ENCODE results near the gene MFSD2B. TPM values are rescaled to one million over a fixed set of nuclear protein-coding genes. Genes with fewer than 3 reads are reported as not detected.
A peak's percentile ranks its signal among the peaks of the same experiment; 100 is the strongest.

MFSD2B gene
- total and polyA plus RNA-seq, 10 of the 15 experiments (the other 5 are each of a cell fraction or from before 2014, with no cell fraction given): 0.07 to 0.51 (median 0.16) TPM; not detected in 4

DNA sequence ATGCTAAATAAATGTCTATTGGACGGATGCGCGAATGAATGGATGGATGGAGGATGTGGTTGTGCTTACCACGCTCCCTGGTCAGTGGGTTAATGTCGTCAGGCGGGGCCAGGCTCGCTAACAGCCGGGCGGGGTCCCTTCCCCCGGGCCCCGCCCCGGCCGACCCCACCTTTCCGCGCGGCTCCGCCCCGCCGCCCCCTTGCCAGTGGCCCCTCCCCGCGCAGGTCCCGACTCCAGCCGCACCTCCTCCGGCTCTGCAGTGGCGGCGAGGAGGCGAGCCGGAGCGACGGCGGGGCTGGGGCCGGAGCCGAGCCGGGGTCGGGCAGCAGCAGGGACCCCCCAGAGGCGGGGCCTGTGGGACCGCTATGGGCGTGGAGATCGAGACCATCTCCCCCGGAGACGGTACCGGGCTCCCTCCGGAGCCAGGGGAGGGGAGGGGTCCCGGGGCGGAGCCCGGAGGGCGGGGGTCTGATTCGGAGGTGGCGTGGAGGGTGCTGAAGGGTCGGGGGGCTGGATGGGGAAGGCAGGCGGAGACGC is 39.7 kb downstream of the MFSD2B start, which contains the start of gene FKBP1B:
Gene FKBP1B (plus strand): TSS at position 257 of the 537 bp plus-strand sequence. CDS start 109 bp downstream, at position 366.
- CTCF ChIA-PET: interaction anchor here (0.6 to 3.7 kb wide), 5 partner anchors 10 to 255 kb away, joined by 3 to 26 read pairs (median 3); partner anchors contain the start of genes ATAD2B and TP53I3
- TF ChIP-seq RUNX3 (IDR thresholded peaks at IDR 0.05; ENCODE audit: low read length) (0 out of 2 replicates have a peak, but pooled peaks have one; percentile 39), POLR2A (IDR thresholded peaks at IDR 0.05; ENCODE audit: low read depth, low read length) (0 out of 2 replicates have a peak, but pooled peaks have one; percentile 49), TCF12 (IDR thresholded peaks at IDR 0.05; ENCODE audit: low read depth, low read length) (no peak), ZNF384 (IDR thresholded peaks at IDR 0.05; ENCODE audit: borderline replicate concordance, low read depth, low read length) (no peak), SUPT20H (IDR thresholded peaks at IDR 0.05; ENCODE audit: borderline replicate concordance, control insufficient read depth, low read depth, low read length) (no peak)
- TF ChIP-seq, protein P1, sequence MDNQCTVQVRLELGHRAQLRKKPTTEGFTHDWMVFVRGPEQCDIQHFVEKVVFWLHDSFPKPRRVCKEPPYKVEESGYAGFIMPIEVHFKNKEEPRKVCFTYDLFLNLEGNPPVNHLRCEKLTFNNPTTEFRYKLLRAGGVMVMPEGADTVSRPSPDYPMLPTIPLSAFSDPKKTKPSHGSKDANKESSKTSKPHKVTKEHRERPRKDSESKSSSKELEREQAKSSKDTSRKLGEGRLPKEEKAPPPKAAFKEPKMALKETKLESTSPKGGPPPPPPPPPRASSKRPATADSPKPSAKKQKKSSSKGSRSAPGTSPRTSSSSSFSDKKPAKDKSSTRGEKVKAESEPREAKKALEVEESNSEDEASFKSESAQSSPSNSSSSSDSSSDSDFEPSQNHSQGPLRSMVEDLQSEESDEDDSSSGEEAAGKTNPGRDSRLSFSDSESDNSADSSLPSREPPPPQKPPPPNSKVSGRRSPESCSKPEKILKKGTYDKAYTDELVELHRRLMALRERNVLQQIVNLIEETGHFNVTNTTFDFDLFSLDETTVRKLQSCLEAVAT (IDR thresholded peaks at IDR 0.05): no peak
- TF ChIP-seq, protein P2, sequence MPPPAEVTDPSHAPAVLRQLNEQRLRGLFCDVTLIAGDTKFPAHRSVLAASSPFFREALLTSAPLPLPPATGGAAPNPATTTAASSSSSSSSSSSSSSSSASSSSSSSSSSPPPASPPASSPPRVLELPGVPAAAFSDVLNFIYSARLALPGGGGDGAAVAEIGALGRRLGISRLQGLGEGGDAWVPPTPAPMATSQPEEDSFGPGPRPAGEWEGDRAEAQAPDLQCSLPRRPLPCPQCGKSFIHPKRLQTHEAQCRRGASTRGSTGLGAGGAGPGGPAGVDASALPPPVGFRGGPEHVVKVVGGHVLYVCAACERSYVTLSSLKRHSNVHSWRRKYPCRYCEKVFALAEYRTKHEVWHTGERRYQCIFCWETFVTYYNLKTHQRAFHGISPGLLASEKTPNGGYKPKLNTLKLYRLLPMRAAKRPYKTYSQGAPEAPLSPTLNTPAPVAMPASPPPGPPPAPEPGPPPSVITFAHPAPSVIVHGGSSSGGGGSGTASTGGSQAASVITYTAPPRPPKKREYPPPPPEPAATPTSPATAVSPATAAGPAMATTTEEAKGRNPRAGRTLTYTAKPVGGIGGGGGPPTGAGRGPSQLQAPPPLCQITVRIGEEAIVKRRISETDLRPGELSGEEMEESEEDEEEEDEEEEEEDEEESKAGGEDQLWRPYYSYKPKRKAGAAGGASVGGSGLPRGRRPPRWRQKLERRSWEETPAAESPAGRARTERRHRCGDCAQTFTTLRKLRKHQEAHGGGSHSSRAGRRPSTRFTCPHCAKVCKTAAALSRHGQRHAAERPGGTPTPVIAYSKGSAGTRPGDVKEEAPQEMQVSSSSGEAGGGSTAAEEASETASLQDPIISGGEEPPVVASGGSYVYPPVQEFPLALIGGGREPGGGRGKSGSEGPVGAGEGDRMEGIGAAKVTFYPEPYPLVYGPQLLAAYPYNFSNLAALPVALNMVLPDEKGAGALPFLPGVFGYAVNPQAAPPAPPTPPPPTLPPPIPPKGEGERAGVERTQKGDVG (CRISPR knock-in tag; IDR thresholded peaks at IDR 0.05): no peak
- TF ChIP-seq, protein P3, sequence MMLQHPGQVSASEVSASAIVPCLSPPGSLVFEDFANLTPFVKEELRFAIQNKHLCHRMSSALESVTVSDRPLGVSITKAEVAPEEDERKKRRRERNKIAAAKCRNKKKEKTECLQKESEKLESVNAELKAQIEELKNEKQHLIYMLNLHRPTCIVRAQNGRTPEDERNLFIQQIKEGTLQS (IDR thresholded peaks at IDR 0.05; ENCODE audit: borderline replicate concordance, extremely low read depth, low read depth, low read length): no peak
- FAIRE-seq: peak; percentile 13
- intact Hi-C loops (cut with micrococcal nuclease; ENCODE audit: unreplicated experiment): loop anchor here (5.0 kb wide), 1 partner anchor 122 kb away; the partner anchor contains the start of gene ATAD2B
- Histone ChIP-seq H3K27me3 (replicated peaks in 1 of 2; ENCODE audit: control insufficient read depth in 2 of 2, insufficient read depth in 2 of 2, low read length in 1 of 2) (peaks cover 0 to 5% of the 10 kb centered on the region in 2 experiments; a peak in 3 of 4 replicates), H3K79me2 (ENCODE audit: control insufficient read depth, insufficient read depth, low read length) (peaks cover 7% of the 10 kb centered on the region), H3K9ac (ENCODE audit: control insufficient read depth, insufficient read depth, low read length) (peak within 1 kb of the TSS; percentile 32; the same call in 1 of the 2 replicates), H3K9me3 (replicated peaks; ENCODE audit: control insufficient read depth, insufficient read depth, low read length) (no peaks in the 10 kb centered on the region), H3K36me3 (ENCODE audit: control insufficient read depth in 2 of 2, insufficient read depth in 2 of 2, low read length in 1 of 2) (no peaks in the 10 kb centered on the region), H4K20me1 (ENCODE audit: control insufficient read depth, insufficient read depth) (no peaks in the 10 kb centered on the region), H2AFZ (ENCODE audit: control insufficient read depth, low read depth, low read length) (peak within 1 kb of the TSS; percentile 75), H3K4me3 (peak within 1 kb of the TSS; percentile 54), H3K4me2 (ENCODE audit: control insufficient read depth, insufficient read depth) (peak within 1 kb of the TSS; percentile 90), H3K27ac (ENCODE audit: control insufficient read depth, insufficient read depth) (no peak within 1 kb of the TSS), H3K4me1 (ENCODE audit: control insufficient read depth, insufficient read depth, low read length) (peaks cover 11% of the 10 kb centered on the region)
- SMC1A ChIA-PET (ENCODE audit: uncharacterized antibody, unreplicated experiment): interaction anchor here (0.7 kb wide), 1 partner anchor 49 kb away, joined by 3 read pairs; no protein-coding TSS in a partner anchor
- WGBS (ENCODE audit: insufficient coverage, insufficient replicate concordance, low lambda C conversion rate, missing lambda C conversion rate): 2% methylated on average over 27 of the region's 52 CpGs
- in situ Hi-C loops (cut with MboI): no loop called here
- RAD21 ChIA-PET (ENCODE audit: unreplicated experiment): interaction anchor here (0.8 to 1.2 kb wide), 3 partner anchors 14 to 124 kb away, joined by 3 to 7 read pairs (median 3); partner anchors contain the start of gene ATAD2B
- no peak for DNase-seq (ENCODE audit: low read depth, low spot score)
- ATAC-seq: peak; percentile 26
- POLR2A ChIA-PET: interaction anchor here (0.6 to 1.0 kb wide), 2 partner anchors 122 to 934 kb away, joined by 3 to 4 read pairs; no protein-coding TSS in a partner anchor
- no TSS peak for BruUV-seq (replicated peaks)
